Stimulated activated CD4-positive, alpha-beta T cell treated with anti-CD3 and anti-CD28 coated beads, Interleukin-2, amount 100 ng/mL, for 4 hours (primary cell): ENCODE results near the gene SPINT2.

Source experiments
- DNase-seq: peaks from one replicate; pipeline ENCODE4 v3.0.0-alpha.2; 2020; ENCODE audit warnings: low read depth

Gene SPINT2

DNA sequence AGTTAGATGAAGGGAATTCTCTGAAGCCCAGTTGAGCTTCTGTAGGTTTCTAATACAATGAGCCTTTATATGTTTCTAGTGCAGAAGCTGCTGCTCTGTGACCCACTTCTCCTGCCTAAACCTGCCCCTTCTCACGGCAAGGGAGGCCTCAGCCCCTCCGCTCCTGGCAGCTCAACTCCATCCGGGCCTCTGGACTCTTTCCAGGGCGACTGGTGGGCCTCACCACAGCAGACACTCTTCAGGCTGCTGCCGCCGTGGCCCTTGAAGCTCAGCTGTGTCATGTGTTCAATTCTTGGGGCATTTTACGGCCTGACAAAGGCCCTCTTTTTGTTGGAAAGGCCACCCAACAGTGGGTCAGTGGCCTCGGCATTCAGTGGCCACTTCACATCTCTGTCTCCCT, 29.7 kb downstream of the SPINT2 start:
- DNase-seq: no peak

DNA sequence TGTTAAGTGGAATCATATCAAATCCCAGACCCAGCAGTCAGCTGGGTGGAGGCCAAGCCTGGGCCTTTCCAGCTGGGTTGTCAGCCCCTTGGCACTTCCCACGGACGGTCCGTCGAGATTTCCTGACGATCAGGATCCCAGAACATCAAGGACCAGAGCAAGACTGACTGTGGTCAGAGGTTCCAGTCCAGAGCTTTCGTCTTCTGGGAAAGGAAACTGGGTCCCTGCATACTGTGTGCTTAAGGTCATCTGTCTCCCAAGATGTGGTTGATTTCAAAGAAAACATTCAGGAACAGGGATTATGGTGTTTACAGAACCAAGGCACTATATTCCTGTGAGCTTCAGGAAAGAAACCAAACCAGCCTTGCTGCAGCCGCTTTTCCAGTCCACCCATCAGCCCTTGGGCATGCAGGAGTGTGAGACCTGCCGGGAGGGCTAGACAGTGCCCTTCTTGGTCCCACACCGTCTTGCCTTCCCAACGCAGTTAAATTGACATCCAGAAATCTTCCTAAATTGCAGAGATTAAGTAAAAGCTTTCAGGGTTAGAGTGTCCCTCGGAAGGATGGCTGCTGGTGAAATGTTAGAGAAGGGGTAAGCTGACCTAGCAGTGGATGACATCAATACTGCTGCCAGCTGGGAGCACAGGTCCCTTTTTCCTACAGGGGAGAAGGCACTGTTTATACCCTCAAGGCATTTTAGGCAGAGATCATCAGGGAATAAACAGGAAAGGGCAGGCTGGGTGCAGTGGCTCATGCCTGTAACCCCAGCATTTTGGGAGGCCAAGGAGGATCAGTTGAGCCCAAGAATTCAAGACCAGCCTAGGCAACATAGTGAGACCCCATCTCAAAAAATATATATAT, 34.7 kb downstream of the SPINT2 start:
- DNase-seq: no peak

DNA sequence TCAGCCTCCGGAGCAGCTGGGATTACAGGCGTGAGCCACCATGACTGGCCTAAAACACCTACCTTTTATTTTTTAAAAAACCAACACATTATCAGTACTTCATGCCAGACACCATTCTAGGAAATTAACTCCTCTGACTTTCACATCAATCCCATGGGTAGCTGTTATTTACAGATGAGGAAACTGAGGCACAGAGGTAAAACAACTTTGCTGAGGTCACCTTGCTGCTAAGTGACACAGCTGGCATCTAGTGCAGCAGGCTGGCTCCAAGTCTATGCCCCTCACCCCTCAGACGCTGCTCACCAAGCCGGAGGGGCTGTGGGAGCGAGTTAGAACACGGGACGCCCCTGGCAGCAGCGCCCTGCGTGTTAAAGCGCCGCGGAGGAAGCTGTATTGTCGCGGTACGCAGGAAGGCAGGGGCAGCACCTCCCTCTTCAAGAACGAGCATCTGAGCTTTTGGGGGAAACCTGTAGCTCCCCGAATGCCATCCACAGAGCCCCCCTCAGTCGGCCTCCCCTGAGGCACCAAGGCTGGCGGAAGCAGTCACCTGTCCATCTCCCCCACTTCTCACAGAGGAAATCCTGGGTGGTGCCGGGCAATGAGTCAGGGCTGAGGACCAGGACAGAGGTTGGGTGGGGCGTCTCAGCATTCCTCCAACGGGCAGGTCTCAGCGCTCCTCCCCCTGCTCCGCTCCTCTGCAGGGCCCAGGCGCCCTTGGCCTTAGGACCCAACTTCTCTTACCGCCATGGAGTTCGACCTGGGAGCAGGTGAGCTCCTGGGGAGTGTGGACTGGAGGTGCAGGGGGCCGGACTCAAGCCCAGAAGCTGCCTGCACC, 39.4 kb downstream of the SPINT2 start, which contains the start of gene C19orf33:
Gene C19orf33 (plus strand): TSS at position 735 of the 835 bp plus-strand sequence. CDS start 11 bp downstream, at position 746.
- no peak for DNase-seq

DNA sequence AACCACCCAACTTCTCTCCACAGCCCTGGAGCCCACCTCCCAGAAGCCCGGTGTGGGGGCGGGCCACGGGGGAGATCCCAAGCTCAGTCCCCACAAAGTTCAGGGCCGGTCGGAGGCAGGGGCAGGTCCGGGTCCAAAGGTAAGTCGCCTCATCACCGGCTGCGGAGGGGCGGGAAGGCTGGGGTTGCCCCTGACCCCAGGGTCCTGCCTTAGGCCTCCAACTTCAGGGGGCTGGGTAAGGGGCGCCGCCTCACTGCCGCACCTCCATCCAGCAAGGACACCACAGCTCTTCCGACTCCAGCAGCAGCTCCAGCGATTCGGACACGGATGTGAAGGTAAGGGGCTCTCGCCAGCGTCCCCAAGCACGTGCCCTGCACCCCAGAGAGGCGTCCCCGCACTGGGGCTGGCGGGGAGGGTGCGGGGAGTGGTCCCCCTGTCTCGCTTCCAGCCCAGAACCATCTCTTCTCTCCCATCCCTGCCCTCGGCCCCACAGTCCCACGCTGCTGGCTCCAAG, 40.0 kb downstream of the SPINT2 start:
- no peak for DNase-seq

DNA sequence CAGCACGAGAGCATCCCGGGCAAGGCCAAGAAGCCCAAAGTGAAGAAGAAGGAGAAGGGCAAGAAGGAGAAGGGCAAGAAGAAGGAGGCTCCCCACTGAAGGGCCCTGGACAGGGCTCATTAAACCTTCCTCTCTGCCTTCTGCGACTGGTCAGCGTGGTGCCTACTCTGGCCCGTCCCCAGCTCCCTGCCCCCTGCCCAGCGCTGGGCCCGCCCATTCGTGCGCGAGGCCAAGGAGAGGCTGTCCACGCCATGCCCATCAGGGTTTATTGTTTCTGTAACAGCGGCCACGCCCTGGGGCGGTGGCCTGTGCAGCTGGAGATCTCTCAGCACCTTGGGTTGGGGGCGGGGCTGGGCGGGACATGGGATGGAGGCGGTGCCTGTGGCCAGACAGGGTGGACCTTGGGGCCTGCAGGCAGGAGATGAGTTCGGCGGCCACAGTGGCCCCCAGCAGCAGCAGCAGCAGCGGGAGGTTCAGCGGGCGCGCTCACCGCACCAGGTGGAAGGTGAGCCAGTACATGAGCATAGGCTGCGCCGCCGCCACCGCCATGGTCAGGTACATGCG, 40.6 kb downstream of the SPINT2 start:
- DNase-seq: no peak

DNA sequence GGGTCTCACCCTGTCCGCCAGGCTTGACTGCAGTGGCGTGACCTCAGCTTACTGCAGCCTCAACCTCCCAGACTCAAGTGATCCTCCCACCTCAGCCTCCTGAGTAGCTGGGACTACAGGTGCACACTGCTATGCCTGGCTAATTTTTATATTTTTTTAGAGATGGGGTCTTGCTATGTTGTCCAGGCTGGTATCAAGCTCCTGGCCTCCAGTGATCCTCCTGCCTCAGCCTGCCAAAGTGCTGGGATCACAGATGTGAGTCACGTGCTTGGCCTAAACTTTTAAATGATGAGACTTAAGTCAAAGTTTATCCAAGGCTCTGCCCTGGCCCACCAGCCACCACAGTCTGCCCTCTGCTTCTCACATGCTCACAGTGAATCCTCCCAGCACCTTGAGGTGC, 41.9 kb downstream of the SPINT2 start:
- DNase-seq: no peak

DNA sequence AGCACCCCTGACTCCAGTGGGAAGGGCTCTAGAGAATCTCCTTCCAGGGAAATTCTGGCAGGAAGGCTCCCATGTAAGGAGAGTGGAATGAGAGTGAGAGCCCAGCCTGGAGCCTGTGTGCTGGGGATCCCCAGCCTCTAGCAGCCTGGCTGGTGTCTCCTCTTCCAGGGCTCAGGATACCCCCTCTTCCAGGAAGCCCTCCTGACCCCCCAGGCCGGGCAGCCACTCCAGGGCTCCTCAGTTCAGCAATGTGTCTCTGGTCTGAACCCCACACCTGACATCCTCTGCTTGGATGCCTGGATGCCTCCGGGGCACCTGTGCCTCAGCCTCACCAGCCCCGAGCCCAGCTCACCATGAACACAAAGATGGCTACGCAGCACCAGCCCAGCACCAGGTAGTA, 42.7 kb downstream of the SPINT2 start:
- no peak for DNase-seq

DNA sequence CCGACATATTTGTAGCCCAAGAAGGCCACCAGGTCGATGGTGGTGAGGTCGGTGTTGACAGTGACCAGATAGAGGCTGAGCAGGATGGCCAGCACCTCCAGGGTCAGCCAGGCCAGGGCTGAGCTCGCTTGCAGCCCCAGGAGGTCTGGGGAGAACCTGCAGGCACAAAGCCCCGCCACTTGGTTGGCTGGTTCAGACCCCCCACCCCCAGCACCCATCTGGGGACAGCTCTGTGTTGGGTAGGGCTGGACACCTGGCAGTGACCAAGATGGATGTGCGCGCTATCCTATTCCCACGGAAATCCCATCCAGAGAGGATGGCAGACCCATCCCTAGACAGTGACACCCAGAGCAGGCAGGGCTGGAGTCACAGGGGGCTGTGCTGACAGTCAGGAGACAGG, 43.2 kb downstream of the SPINT2 start:
- no peak for DNase-seq

DNA sequence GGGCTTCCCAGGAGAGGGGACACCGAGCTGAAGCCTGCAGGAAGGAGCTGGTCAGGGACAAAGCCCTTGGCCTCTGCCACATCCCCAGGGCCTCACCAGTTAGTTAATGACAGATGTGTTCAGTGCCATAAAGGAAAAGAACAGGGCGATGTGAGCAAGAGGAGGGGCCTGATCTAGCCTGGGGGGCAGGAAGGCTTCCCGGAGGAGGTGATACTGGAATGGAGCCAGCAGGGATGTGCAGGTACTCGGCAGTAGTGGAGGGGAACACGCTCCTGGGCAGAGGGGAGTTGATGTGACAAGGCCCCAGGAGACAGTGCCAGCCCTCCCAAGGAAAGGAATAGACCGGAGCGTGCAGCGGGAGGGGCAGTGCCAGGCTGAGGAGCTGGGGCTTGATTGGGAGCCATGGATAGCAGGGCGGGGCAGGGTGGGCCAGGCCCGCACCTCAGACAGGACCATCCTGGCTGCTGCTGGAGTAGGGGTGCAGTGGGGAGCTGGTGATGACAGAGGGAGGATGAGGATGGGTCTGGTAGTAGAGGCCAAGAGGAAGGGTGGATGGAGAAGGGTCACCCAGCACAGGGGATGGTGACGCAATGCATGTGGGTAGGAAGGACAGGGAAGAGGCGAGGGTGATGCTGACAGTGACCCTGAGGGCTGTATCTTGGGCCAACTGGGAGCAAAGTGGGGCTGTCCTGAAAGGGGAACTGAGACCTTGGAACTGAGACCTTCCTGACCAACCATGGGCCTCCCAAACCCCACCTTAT, 43.8 kb downstream of the SPINT2 start:
- DNase-seq: no peak

DNA sequence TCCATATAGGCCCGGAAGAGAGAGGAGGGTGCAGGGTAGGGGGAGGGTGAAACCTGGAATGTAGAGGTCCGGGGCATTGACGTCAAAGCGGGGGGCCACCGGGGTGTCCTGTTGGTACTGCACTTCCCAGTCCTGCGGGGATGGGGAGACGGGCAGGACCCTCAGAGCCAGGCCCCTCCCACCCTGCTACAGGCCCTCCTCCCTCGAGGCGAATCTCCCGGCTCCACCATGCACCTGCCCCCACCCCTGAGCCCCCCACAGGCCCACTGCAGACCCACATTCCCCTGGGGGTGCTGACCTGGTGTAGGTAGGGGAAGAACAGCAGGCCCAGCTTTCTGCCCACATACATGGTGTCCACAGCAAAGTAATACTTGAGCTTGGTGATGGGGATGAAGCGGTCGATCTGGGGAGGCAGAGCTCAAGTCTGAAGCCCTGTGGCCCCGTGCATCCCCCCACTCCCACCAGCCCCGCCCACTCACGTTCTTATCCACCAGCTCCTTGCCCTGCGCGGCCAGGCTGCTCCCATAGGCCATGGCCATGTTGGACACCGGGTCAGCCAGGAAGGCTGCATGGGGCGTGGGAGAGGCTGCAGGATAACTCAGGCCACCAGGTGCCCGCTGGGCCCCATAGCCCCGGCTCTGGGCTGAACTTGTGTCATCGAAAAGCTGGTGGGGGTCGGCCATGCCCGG, 44.7 kb downstream of the SPINT2 start:
- DNase-seq: no peak

DNA sequence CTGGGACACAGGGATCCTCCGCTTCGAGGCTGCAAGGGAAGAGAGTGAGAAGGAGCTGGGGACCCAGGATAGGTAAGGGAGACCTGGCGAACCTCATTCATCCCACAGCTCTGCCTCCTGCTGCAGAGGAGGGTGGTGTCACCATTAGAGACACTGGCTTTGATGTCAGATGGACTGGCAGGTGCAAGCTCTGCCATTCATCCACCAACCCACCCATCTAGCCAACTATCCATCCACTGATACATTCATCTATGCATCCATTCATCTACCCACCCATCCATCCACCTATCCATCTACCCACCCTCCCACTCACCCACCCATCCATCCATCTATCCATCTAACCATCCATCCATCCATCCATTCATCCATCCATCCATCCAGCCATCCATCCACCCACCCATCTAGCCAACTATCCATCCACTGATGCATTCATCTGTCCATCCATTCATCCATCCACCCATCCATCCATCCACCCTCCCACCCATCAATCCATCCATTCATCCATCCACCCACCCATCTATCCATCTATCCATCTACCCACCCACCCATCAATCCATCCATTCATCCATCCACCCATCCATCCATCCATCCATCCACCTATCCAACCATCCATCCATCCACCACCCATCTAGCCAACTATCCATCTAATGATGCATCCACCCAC, 45.4 kb downstream of the SPINT2 start:
- no peak for DNase-seq

DNA sequence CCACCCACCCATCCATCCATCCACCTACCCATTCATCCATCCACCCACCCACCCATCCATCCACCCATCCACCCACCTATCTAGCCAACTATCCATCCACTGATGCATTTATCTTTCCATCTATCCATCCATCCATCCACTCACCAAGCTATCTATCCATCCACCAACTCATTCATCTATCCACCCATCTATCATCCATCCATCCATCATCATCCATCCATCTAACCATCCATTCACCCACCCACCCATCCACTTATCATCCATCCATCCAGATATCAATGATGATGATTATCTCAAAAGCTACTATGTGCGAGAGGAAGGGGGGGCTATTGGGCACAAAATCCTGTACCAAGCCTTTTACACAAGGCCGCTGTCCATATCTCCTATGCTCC, 45.9 kb downstream of the SPINT2 start:
- DNase-seq: no peak

DNA sequence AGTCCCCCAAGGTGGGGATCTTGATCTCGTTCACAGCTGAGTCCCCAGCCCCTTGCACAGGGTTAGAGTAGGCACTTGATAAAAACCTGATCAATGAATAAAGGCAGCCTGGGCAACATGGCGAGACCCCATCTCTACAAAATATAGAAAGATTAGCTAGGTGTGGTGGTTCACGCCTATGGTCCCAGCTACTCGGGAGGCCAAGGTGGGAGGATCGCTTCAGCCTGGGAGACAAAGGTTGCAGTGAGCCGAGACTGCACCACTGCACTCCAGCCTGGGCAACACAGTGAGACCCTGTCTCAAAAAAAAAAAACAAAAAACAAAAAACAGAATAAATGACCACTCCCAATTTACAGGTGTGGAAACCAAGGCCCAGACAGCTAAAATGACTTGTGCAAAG, 46.6 kb downstream of the SPINT2 start:
- no peak for DNase-seq

DNA sequence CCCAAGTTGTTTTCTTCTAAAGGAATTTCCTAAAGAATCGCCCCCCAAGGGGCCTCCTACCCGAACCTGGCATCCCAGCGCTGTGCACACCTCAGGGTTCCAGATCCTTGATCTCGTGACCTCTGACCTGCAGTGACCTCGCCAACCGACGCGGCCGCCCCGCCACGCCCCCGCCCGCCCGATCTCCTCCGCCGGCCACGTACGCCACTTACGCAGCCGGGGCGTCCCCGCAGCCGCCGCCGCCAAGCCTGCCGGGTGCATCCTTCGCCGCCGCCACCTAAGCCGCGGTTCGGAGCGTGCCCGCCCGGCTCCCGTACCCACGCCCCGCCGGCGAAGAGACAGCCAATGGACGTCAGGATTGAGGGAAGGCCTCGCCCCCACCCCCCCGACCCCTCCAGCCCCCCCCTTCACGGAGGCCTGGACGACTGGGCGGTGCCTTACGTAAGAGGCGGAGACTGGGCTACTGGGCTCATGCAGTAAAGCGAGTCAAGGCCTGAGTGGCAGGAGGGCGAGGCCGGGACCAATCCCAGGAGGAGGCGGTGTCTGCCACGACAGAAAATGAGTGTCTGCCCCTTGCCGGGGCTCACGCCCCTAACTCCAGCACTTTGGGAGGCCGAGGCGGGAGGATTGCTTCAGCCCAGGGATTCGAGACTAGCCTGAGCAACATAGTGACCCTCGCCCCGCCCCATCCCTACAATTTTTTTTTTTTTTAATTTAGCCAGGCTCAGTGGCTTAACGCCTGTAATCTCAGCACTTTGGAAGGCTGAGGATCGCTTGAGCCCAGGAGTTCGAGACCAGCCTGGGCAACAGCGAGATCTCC, 51.5 kb downstream of the SPINT2 start, which contains the start of gene YIF1B:
Gene YIF1B (minus strand): TSS at position 291 of the 820 bp plus-strand sequence. CDS start 30 bp downstream, at position 261.
- peak; percentile 90 for DNase-seq

DNA sequence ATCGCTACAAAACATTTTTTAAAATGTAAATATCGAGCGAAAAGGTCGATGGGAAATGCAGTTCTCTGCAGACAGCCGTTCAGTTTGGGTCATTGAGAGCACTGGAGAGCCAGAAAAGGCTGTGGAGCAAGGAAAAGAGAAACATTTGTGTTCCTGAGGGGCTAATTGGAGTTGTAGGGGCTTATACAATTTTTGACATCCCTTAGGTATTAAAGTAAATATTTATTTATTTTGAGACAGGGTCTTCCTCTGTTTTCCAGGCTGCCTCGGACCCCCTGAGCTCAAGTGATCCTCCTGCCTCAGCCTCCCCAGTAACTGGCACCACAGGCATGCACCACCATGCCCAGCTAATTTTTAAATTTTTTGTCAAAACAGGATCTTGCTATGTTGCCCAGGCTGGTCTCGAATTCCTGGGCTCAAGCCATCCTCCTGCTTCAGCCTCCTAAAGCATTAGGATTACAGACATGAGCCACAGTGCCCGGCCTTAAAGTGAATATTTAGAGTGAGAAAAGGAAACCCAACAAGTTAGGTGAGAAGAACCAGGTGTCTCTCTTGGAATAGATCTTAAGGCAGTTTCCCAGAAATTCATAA, 52.2 kb downstream of the SPINT2 start:
- DNase-seq: no peak

DNA sequence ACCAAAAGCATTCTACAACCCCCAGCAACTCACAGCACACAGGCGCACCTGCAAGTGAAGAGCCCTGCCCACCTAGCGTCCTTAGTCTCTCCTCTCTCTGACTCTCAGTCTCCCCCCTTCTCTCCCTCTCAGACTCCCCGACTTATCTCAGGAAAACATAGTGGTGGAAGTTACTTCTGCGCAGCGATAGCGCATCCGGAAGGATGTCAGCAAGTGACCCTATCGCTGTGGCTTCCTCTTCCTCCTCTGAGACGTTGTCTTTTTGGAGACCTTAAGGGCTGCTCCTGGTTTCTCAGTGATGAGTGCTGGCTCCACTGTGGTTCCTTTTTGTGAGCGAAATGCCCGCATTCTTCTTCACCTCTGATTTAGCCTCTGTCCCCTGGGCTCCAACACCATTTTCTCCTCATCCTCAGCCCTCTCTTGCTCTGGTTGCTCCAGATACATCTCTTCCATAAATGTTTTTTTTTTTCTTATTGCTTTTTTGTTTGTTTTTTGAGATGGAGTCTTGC, 52.8 kb downstream of the SPINT2 start:
- no peak for DNase-seq

DNA sequence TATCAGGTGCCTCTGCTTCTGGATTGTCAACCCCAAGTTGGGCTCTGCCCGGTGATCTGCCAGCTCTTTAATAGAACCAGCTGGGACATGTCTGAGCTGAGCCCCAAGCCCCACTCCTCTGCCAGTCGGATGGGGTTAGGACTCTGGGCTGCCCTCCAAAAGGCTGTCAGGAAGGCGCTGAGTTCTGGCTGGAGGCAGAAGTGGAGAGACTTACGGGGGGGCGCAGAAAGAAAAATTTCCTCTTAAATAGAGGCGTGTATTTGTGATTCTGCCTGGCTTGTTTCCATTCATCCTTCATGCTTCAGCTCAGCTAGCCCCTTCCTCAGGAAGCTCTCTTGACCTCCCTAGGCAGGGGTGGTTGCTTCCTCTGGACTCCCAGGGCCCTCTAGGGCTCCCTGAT, 54.3 kb downstream of the SPINT2 start:
- no peak for DNase-seq

DNA sequence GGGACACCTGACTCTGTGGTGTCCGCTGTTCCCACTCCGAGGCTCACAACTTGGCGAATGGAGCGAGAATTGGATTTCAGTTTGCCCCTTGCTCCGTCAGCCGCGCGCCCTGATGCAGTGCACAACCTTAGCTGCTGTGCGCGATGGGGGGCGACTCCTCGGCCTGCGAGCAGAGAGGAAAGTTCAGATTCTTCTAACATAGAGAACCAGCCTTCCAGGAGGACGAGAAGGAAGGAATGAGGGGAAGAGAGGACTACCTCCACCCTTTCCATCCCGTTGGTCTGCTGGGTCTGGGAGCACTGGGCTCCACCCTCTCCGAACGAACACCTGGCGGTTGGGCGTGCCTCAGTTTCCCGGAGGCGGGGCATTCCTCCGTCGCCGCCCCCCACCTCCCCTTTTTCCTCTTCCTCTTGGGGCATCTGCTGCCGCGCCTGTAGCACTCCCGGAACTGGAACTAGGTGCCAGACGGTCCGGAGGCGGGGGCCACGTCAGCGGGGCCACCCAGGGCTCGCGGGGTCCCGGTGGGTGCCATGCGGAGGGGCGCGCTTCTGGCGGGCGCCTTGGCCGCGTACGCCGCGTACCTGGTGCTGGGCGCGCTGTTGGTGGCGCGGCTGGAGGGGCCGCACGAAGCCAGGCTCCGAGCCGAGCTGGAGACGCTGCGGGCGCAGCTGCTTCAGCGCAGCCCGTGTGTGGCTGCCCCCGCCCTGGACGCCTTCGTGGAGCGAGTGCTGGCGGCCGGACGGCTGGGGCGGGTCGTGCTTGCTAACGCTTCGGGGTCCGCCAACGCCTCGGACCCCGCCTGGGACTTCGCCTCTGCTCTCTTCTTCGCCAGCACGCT, 55.3 kb downstream of the SPINT2 start, which contains the start of gene KCNK6:
Gene KCNK6 (plus strand): TSS at position 425 of the 838 bp plus-strand sequence. CDS start 106 bp downstream, at position 531.
- DNase-seq: peak; percentile 41
